Ovary (tissue), 9 donors: Measurements from ENCODE around the gene DNAH17. TPM values are rescaled to one million over a fixed set of nuclear protein-coding genes. Genes with fewer than 3 reads are reported as not detected.

ENCODE experiments used
- DNase-seq, 5 donors: peaks; one replicate each; pipeline ENCODE4 v3.0.0-alpha.2; 2019 to 2020
- H3K27ac ChIP-seq, 2 donors: fragments of 200-600 bp; one replicate each; pipeline versions ENCODE4 v1.5.1 to v1.8.0; 2019 to 2022
- H3K27me3 ChIP-seq: fragments of 200-600 bp; one replicate; pipeline ENCODE4 v1.8.0; 2022
- H3K36me3 ChIP-seq: fragments of 200-600 bp; sonication (generic); one replicate; pipeline ENCODE4 v1.5.1; 2019
- H3K4me1 ChIP-seq: one replicate; pipeline ENCODE4 v1.8.1; 2013; ENCODE audit warnings: mild to moderate bottlenecking, moderate library complexity; ENCODE audit not compliant: insufficient read depth
- H3K4me3 ChIP-seq: fragments of 200-600 bp; sonication (generic); one replicate; pipeline ENCODE4 v1.5.1; 2017
- H3K9me3 ChIP-seq, 2 donors: fragments of 200-600 bp in 1 of 2; sonication (generic) in 1 of 2; one replicate each; pipeline versions ENCODE4 v1.5.1 to v1.8.1; 2013 to 2019; ENCODE audit warnings: mild to moderate bottlenecking in 1 of 2, moderate library complexity in 1 of 2
- EP300 ChIP-seq: sonication (generic); formaldehyde crosslinking; IDR thresholded peaks from one replicate; pipeline ENCODE4 v1.6.1; 2017; ENCODE audit warnings: antibody characterized with exemption
- POLR2A ChIP-seq: fragments of 450-650 bp; IDR thresholded peaks from one replicate; pipeline ENCODE4 v1.6.1; 2017; ENCODE audit warnings: antibody characterized with exemption, mild to moderate bottlenecking, moderate library complexity
- WGBS, 3 donors: extraction: QIAGEN DNeasy Blood & Tissue Kit in 1 of 3; methylation state at CpG; one replicate each; pipeline versions ENCODE4 v1.1.5 to v1.1.7; 2013 to 2017; 5-methylcytosine and 5-hydroxymethylcytosine counted together
- intact Hi-C, 4 donors: fragments of 100-400 bp; cut with DNase I; formaldehyde crosslinking; loops; one replicate each; pipeline versions ENCODE4 v1.11.0 to v1.15.1; 2022 to 2023
- polyA plus RNA-seq, 2 donors: library from polyadenylated mRNA; stranded (reverse); fragments of 200-250 nt in 1 of 2; fragments of 350-450 nt in 1 of 2; fragmentation: Illumina TruSeq in 1 of 2; extraction: RNeasy Lipid Tissue Mini Kit (QIAGEN cat#74804) in 1 of 2; gene quantifications; one replicate each; pipeline ENCODE4 v1.2.3, GENCODE V29; 2013 to 2014
- total RNA-seq, 7 donors: library from RNA; depleted of rRNA in 2 of 7; stranded (reverse); fragments of >200 nt in 2 of 7; fragmentation: NEBNext Ultra II Directional in 3 of 7; extraction: Animal tissue kit (Norgen Biotek cat#: 25700) in 3 of 7; gene quantifications; one replicate each; pipeline versions ENCODE4 v1.1.0 to v1.2.4, GENCODE V29; 2016 to 2023
- TF ChIP-seq, protein P1 (sequence below), 3 donors: fragments of 450-650 bp in 2 of 3; fragments of 200-600 bp in 1 of 3; IDR thresholded peaks; one replicate each; pipeline versions ENCODE4 v1.5.1 to v1.8.0; 2016 to 2022; ENCODE audit warnings: antibody characterized with exemption in 3 of 3, mild to moderate bottlenecking in 1 of 3
- donor health status: DM: no; HTN: no; CAD: no; lungs with moderate emphysema.
- donor health status: DM: no; HTN: no; CAD: no.
- donor health status: Bipolar disorder and iron deficiency.
- donor health status: DM: yes; HTN: yes; CAD: no.
- donor health status: DM: no; HTN: no; CAD: no.
- donor health status: DM: yes; HTN: yes; CAD: no.

DNAH17 gene
- total and polyA plus RNA-seq, 9 donors, result 0.07 to 0.25 (median 0.12) TPM; not detected in 6

DNA sequence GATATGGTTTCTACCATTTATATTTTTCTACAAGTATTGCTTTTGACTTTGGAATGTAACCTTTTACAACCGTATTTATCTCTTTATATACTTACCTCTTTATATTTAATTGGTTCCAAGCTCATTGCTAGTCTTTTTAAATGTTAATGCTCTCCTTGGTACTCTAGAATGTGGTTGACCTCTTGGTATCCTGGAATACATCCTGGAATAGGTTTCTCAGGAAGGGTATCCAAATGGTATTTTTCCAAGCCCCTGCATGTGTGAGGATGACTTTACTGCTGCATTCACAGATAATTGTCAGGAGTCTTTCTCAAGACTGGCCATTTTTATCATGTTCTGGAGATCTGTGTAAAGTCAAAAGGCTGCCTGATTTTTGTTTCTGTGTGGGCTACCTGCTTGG lies 30.2 kb downstream of the DNAH17 start:
- intact Hi-C loops, result no loop called here
- no peak overlapping the region for H3K4me3 ChIP-seq
- TF ChIP-seq EP300 (no peak), POLR2A (no peak)
- TF ChIP-seq, protein P1, sequence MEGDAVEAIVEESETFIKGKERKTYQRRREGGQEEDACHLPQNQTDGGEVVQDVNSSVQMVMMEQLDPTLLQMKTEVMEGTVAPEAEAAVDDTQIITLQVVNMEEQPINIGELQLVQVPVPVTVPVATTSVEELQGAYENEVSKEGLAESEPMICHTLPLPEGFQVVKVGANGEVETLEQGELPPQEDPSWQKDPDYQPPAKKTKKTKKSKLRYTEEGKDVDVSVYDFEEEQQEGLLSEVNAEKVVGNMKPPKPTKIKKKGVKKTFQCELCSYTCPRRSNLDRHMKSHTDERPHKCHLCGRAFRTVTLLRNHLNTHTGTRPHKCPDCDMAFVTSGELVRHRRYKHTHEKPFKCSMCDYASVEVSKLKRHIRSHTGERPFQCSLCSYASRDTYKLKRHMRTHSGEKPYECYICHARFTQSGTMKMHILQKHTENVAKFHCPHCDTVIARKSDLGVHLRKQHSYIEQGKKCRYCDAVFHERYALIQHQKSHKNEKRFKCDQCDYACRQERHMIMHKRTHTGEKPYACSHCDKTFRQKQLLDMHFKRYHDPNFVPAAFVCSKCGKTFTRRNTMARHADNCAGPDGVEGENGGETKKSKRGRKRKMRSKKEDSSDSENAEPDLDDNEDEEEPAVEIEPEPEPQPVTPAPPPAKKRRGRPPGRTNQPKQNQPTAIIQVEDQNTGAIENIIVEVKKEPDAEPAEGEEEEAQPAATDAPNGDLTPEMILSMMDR (IDR thresholded peaks at IDR 0.05), result no peak
- H3K4me1 ChIP-seq, result no peaks in the 10 kb centered on the region
- no peaks in the 10 kb centered on the region for H3K36me3 ChIP-seq
- H3K9me3 ChIP-seq, result no peaks in the 10 kb centered on the region
- WGBS, 3 donors, result 67 to 89% (median 80%) methylated on average over 1 of the region's 1 CpG
- no peak for DNase-seq
- H3K27me3 ChIP-seq, result no peaks in the 10 kb centered on the region
- no peak overlapping the region for H3K27ac ChIP-seq

- Histone ChIP-seq H3K27ac (no peak overlapping the region), H3K4me3 (no peak overlapping the region), H3K36me3 (no peaks in the 10 kb centered on the region), H3K27me3 (no peaks in the 10 kb centered on the region), H3K4me1 (no peaks in the 10 kb centered on the region), H3K9me3 (no peaks in the 10 kb centered on the region)
- DNase-seq, result no peak
- TF ChIP-seq EP300, result no peak
- 85 to 97% (median 93%) methylated on average over 4 of the region's 4 CpGs for WGBS, 3 donors
- intact Hi-C loops, result no loop called here
These were observed 30.7 kb downstream of the DNAH17 start for GRCh38 chr17:78546476-78546875.

DNA sequence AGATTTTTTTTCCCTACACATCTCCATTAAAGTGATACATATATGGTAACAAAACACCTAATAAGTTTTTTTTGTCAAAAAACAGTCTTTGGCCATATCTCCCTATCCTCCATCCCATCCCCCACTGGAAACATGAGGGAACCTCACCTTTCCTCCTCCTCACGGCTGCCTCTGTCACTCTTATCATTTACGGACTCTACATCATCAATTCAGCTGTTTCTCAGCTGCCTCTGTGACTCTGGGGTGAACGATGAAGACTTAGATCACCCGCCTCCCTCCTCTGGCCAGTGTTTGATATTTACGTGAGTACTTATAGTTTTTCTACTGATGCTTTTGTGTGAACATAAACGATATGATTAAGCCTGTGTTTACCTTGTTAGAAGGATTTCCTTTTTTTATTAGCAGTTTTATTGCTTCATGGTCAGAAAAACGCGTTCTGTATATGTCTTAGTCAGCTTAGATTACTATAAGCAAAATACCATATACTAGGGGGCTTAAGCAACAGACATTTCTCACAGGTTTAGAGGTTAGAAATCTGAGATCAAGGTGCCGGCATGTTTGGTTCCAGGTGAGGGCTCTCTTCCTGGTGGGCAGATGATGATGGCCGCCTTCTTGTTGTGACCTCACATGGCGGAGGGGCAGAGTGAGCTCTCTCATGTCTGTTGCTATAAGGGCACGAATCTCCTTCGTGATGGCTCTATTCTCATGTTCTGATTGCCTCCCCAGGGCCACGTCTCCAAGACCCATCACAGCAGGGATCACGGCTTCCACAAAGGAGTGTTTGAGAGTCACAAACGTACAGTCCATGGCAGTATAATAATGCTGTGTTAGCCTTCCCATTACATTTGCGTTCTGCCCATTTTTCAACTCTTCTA lies 32.1 kb downstream of the DNAH17 start:
- Histone ChIP-seq H3K4me1 (no peaks in the 10 kb centered on the region), H3K36me3 (no peaks in the 10 kb centered on the region)

DNA sequence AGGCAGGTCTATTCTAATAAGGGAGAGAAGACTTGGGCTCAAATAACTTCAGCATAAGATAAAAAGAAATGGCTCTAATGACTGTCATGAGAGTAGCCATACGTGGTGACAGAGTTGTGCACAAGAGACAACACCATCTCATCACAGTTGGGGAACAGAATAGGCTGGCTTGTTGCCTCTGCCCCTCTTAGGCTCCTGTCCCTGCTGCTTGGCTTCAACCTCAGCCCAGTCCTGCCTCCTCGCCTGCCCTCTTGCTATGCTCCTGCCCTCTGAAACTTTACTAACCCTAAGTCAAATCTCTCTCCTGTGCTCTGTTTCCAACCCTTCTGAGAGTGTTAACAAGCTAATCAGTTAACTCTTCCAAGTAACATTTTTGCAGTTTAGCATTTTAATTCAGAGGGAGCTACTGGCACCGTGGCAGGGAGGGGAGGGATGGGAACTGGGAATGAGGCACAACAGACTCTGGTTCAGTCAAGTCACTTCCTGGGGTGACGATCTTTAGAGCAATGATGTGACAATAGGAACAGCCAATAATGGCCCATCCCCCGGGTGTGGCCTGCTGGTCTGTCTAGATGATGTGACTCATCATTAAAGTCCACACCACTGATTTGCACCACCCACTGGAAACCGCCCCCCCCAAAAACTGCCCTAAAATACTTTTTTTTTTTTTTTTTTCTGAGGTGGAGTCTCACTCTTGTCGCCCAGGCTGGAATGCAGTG lies 35.5 kb downstream of the DNAH17 start:
- WGBS, 3 donors, result 73 to 74% (median 74%) methylated on average over 6 to 7 of the region's 7 CpGs
- no peak for DNase-seq
- no peaks in the 10 kb centered on the region for H3K9me3 ChIP-seq
- no peaks in the 10 kb centered on the region for H3K27me3 ChIP-seq
- H3K4me1 ChIP-seq, result no peaks in the 10 kb centered on the region
- no peaks in the 10 kb centered on the region for H3K36me3 ChIP-seq
- H3K4me3 ChIP-seq, result no peak overlapping the region
- TF ChIP-seq POLR2A (no peak), EP300 (no peak)
- TF ChIP-seq, protein P1 (IDR thresholded peaks at IDR 0.05), result no peak
- no peak overlapping the region for H3K27ac ChIP-seq
- intact Hi-C loops, result no loop called here

More for the DNA sequence above, 32.1 kb downstream of the DNAH17 start:
- Histone ChIP-seq H3K9me3 (no peaks in the 10 kb centered on the region), H3K27me3 (no peaks in the 10 kb centered on the region), H3K27ac (no peak overlapping the region), H3K4me3 (no peak overlapping the region)
- DNase-seq, result no peak
- no peak for TF ChIP-seq POLR2A
- TF ChIP-seq, protein P1 (IDR thresholded peaks at IDR 0.05), result no peak
- TF ChIP-seq EP300, result no peak
- WGBS, 3 donors, result 56 to 64% (median 57%) methylated on average over 17 of the region's 17 CpGs
- intact Hi-C loops, result no loop called here
